PC-9 (cell line): ENCODE measurements around the gene CCDC60. TPM values are rescaled to one million over a fixed set of nuclear protein-coding genes. Genes with fewer than 3 reads are reported as not detected.

Experiments used
- BruUV-seq: library from RNA; stranded (reverse); fragments of 400-500 nt; replicated peaks from 2 replicates; lab custom pipeline; 2021; lab: Mats Ljungman, UMichigan
- CTCF ChIA-PET: fragments of 300-600 bp; sonication (Branson Sonifier 250); formaldehyde crosslinking; loops from one replicate; lab custom pipeline; 2022; ENCODE audit warnings: antibody characterized with exemption; lab: Charles Lee
- POLR2A ChIA-PET: fragments of 300-600 bp; sonication (Branson Sonifier 250); formaldehyde crosslinking; loops from one replicate; lab custom pipeline; 2022; ENCODE audit warnings: antibody characterized with exemption; ENCODE audit not compliant: unreplicated experiment; lab: Charles Lee
- DNase-seq, 2 experiments: peaks; one replicate each; pipeline versions ENCODE4 v3.0.0 to v3.0.0-alpha.2; 2015 to 2022; ENCODE audit warnings: mixed read lengths in 1 of 2
- H2AFZ ChIP-seq: fragments of 200-600 bp; sonication (generic); 2 replicates; pipeline ENCODE4 v1.8.1; 2017; ENCODE audit warnings: antibody characterized with exemption
- H3F3A ChIP-seq: fragments of 200-600 bp; sonication (generic); 2 replicates; pipeline ENCODE4 v1.8.1; 2017; ENCODE audit warnings: antibody characterized with exemption, mild to moderate bottlenecking, low read depth; ENCODE audit not compliant: insufficient read depth
- H3K27ac ChIP-seq: fragments of 200-600 bp; sonication (generic); 2 replicates; pipeline ENCODE4 v1.6.1; 2016; ENCODE audit warnings: mixed run types
- H3K27me3 ChIP-seq: fragments of 200-600 bp; sonication (generic); 2 replicates; pipeline ENCODE4 v1.6.1; 2016; ENCODE audit warnings: low read depth, mixed run types; ENCODE audit not compliant: insufficient read depth
- H3K36me3 ChIP-seq: fragments of 200-600 bp; sonication (generic); 2 replicates; pipeline ENCODE4 v1.6.1; 2016; ENCODE audit warnings: low read depth, mixed run types
- H3K4me1 ChIP-seq: fragments of 200-600 bp; sonication (generic); replicated peaks from 2 replicates; pipeline ENCODE4 v1.6.1; 2016; ENCODE audit warnings: mixed run types; ENCODE audit not compliant: insufficient read depth
- H3K4me2 ChIP-seq: fragments of 200-600 bp; sonication (generic); 2 replicates; pipeline ENCODE4 v1.6.1; 2017; ENCODE audit warnings: mixed run types
- H3K4me3 ChIP-seq: fragments of 200-600 bp; sonication (generic); 2 replicates; pipeline ENCODE4 v1.6.1; 2016; ENCODE audit warnings: mixed run types
- H3K79me2 ChIP-seq: fragments of 200-600 bp; sonication (generic); 2 replicates; pipeline ENCODE4 v1.6.1; 2017; ENCODE audit warnings: low read depth, mixed run types
- H3K9me2 ChIP-seq: fragments of 200-600 bp; sonication (generic); 2 replicates; pipeline ENCODE4 v1.8.1; 2017; ENCODE audit warnings: mild to moderate bottlenecking; ENCODE audit not compliant: insufficient read depth
- H3K9me3 ChIP-seq: fragments of 200-600 bp; sonication (generic); 2 replicates; pipeline ENCODE4 v1.8.1; 2016; ENCODE audit warnings: low read depth; ENCODE audit not compliant: insufficient read depth
- H4K20me1 ChIP-seq: fragments of 200-600 bp; sonication (generic); 2 replicates; pipeline ENCODE4 v1.8.1; 2017; ENCODE audit not compliant: insufficient read depth
- EZH2 ChIP-seq: fragments of 200-600 bp; sonication (generic); IDR thresholded peaks from 2 replicates; pipeline ENCODE4 v1.8.0; 2017; ENCODE audit warnings: antibody characterized with exemption, low read depth
- intact Hi-C: fragments of 100-400 bp; cut with micrococcal nuclease; formaldehyde crosslinking; loops from one replicate; pipeline ENCODE4 v1.10.0; 2022; ENCODE audit not compliant: unreplicated experiment
- total RNA-seq: library from RNA; stranded (reverse); gene quantifications from 2 replicates; pipeline ENCODE4 v1.2.3, GENCODE V29; 2021
- TF ChIP-seq, protein P1 (sequence below): fragments of 200-600 bp; sonication (generic); conservative IDR thresholded peaks from 2 replicates; pipeline ENCODE4 v1.6.1; 2017; ENCODE audit warnings: mixed run types, antibody characterized with exemption, mild to moderate bottlenecking, moderate library complexity

Gene CCDC60
- total RNA-seq, 1 experiment from 2014 or later = not detected

GRCh38 chr12:119312904-119313303 lies 21.6 kb upstream of the CCDC60 start:
- peaks cover 38% of the 10 kb centered on the region for H3K27me3 ChIP-seq
- intact Hi-C loops = no loop called here
- H3F3A ChIP-seq = no peaks in the 10 kb centered on the region
- CTCF ChIA-PET = no interaction called here
- H3K27ac ChIP-seq = no peak overlapping the region
- no peak overlapping the region for H3K4me3 ChIP-seq
- no peak overlapping the region for H2AFZ ChIP-seq
- POLR2A ChIA-PET = no interaction called here
- H4K20me1 ChIP-seq = no peaks in the 10 kb centered on the region
- H3K4me2 ChIP-seq = no peak overlapping the region
- H3K79me2 ChIP-seq = no peaks in the 10 kb centered on the region
- H3K9me3 ChIP-seq = no peaks in the 10 kb centered on the region
- no peak for DNase-seq
- no peaks in the 10 kb centered on the region for H3K9me2 ChIP-seq
- TF ChIP-seq EZH2 = no peak
- TF ChIP-seq, protein P1, sequence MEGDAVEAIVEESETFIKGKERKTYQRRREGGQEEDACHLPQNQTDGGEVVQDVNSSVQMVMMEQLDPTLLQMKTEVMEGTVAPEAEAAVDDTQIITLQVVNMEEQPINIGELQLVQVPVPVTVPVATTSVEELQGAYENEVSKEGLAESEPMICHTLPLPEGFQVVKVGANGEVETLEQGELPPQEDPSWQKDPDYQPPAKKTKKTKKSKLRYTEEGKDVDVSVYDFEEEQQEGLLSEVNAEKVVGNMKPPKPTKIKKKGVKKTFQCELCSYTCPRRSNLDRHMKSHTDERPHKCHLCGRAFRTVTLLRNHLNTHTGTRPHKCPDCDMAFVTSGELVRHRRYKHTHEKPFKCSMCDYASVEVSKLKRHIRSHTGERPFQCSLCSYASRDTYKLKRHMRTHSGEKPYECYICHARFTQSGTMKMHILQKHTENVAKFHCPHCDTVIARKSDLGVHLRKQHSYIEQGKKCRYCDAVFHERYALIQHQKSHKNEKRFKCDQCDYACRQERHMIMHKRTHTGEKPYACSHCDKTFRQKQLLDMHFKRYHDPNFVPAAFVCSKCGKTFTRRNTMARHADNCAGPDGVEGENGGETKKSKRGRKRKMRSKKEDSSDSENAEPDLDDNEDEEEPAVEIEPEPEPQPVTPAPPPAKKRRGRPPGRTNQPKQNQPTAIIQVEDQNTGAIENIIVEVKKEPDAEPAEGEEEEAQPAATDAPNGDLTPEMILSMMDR = no peak
- no peaks in the 10 kb centered on the region for H3K4me1 ChIP-seq
- BruUV-seq = no TSS peak
- no peaks in the 10 kb centered on the region for H3K36me3 ChIP-seq

- no TSS peak for BruUV-seq
- Histone ChIP-seq H4K20me1 (no peaks in the 10 kb centered on the region), H3K4me3 (no peak overlapping the region), H3K4me2 (no peak overlapping the region), H3K4me1 (no peaks in the 10 kb centered on the region), H3K79me2 (no peaks in the 10 kb centered on the region), H3K36me3 (no peaks in the 10 kb centered on the region), H3K9me2 (no peaks in the 10 kb centered on the region), H2AFZ (no peak overlapping the region), H3K27me3 (peaks cover 37% of the 10 kb centered on the region), H3K9me3 (no peaks in the 10 kb centered on the region), H3K27ac (no peak overlapping the region), H3F3A (no peaks in the 10 kb centered on the region)
- TF ChIP-seq, protein P1 = no peak
- no peak for TF ChIP-seq EZH2
- DNase-seq = no peak
- ChIA-PET CTCF (no interaction called here), POLR2A (no interaction called here)
- intact Hi-C loops = no loop called here
These were observed 20.2 kb upstream of the CCDC60 start for GRCh38 chr12:119314290-119314689.

DNA sequence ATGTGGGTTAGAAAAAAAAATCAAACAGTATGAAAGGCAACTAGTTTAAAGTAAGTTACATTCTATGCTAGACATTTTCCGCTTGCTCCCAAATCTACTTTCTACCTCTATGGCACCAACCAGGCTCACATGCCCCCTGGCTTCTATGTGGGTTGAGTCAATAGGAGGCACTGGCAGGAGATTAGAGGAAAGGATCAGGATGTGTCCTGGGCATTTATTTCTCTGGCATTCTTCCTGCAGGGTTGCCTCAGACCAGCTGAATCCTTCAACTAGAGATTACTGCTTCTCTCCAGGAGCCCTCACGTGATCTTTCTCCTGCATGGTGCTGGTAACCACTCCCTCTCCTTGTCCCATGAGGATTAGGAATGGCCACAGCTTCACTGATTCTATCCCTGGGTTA lies 14.9 kb upstream of the CCDC60 start:
- H3K4me3 ChIP-seq = no peak overlapping the region
- no peaks in the 10 kb centered on the region for H3K79me2 ChIP-seq
- no peak for TF ChIP-seq EZH2
- TF ChIP-seq, protein P1 = no peak
- H3K36me3 ChIP-seq = no peaks in the 10 kb centered on the region
- intact Hi-C loops = no loop called here
- H3K9me3 ChIP-seq = no peaks in the 10 kb centered on the region
- POLR2A ChIA-PET = no interaction called here
- H3K27ac ChIP-seq = no peak overlapping the region
- H3K4me2 ChIP-seq = no peak overlapping the region
- no peaks in the 10 kb centered on the region for H3F3A ChIP-seq
- peaks cover 38% of the 10 kb centered on the region for H3K27me3 ChIP-seq
- no peaks in the 10 kb centered on the region for H3K9me2 ChIP-seq
- CTCF ChIA-PET = no interaction called here
- H3K4me1 ChIP-seq = no peaks in the 10 kb centered on the region
- H4K20me1 ChIP-seq = no peaks in the 10 kb centered on the region
- no TSS peak for BruUV-seq
- DNase-seq = no peak
- no peak overlapping the region for H2AFZ ChIP-seq
